BJ (cell line): ENCODE measurements around the gene SHISAL1. TPM values are rescaled to one million over a fixed set of nuclear protein-coding genes. Genes with fewer than 3 reads are reported as not detected.

Experiments
- CTCF ChIA-PET: fragments of 350-600 bp; formaldehyde crosslinking; extraction: SDS; loops from one replicate; lab custom pipeline; 2021; ENCODE audit warnings: antibody characterized with exemption, inconsistent platforms; lab: Yijun Ruan, JAX
- POLR2A ChIA-PET: fragments of 300-600 bp; sonication (Branson Sonifier 250); formaldehyde crosslinking; extraction: SDS; loops from one replicate; lab custom pipeline; 2021; ENCODE audit warnings: antibody characterized with exemption; lab: Charles Lee
- DNase-seq: peaks from one replicate; pipeline ENCODE4 v3.0.0-alpha.2; 2011; ENCODE audit warnings: low read depth
- H3K27me3 ChIP-seq: 2 replicates; pipeline ENCODE4 v1.6.0; 2011; ENCODE audit warnings: low read length; ENCODE audit not compliant: control insufficient read depth, insufficient read depth
- H3K36me3 ChIP-seq: 2 replicates; pipeline ENCODE4 v1.5.1; 2011; ENCODE audit warnings: low read length; ENCODE audit not compliant: control insufficient read depth, insufficient read depth
- H3K4me3 ChIP-seq: 2 replicates; pipeline ENCODE4 v1.5.1; 2011; ENCODE audit warnings: low read depth, mild to moderate bottlenecking, control low read depth, low read length
- CTCF ChIP-seq: IDR thresholded peaks from 2 replicates; pipeline ENCODE4 v1.5.1; 2011; ENCODE audit warnings: low read depth, mild to moderate bottlenecking, control low read depth, inconsistent platforms, low read length, moderate library complexity; ENCODE audit not compliant: insufficient read depth
- polyA plus RNA-seq: library from polyadenylated mRNA; depleted of rRNA; stranded (reverse); fragments of >200 nt; gene quantifications from 2 replicates; pipeline ENCODE4 v1.2.3, GENCODE V29; 2011

The SHISAL1 gene
- polyA plus RNA-seq, 1 experiment: 0.34 TPM

DNA sequence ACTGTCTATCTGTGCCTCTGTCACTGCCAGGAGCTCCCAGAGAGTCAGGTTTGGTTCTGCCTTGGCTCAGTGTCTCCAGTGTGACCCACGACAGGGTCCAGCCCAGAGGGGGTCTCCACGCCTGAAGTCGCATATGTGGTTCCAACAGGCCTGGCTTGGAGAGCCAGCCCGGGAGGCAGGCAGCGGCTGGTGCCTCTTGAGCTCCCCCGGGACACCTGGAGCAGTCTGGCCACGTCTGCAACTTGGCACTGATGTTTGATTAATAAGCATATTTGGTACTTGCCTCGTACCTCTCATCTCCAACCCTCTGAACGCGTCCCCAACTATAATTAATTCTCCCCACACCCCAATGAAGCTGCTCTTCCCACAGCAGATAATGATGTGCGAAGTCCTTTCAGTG, 31.7 kb upstream of the SHISAL1 start:
- Histone ChIP-seq H3K36me3 (no peaks in the 10 kb centered on the region), H3K4me3 (no peak overlapping the region), H3K27me3 (peaks cover 6% of the 10 kb centered on the region)
- DNase-seq: no peak
- TF ChIP-seq CTCF: no peak
- CTCF ChIA-PET: interaction anchor here (1.9 kb wide), 1 partner anchor 10 kb away, joined by 4 read pairs; no protein-coding TSS in a partner anchor
- POLR2A ChIA-PET: no interaction called here

DNA sequence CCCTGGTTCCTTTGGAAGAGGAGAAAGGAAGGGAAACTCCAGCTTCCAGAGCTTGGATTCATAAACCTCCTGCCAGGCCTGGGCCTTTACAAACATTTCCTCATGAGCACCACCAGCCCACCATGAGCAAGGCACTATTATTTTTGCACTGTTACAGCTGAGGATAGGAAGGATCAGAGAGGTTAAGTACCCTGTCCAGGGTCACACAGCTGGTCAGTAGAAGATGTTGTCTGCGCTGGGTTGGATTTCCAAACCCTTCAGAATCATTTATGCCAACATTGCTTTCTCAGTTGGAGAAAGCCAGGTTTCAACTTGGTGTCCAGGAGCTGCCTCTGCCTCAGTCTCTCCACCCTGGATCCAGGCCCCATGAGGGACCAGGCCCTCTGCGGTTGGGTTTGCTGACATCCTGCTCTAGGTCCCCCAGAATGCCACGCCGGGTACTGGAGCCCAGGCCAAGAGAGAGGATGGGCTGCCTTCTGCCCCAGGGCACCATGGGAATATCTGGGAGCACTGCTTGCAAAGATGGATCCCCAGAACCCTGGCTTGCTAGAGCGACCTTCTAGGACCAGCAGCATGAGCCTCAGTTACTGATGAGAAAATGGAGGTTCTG, 29.7 kb upstream of the SHISAL1 start:
- H3K4me3 ChIP-seq: no peak overlapping the region
- POLR2A ChIA-PET: no interaction called here
- peaks cover 3% of the 10 kb centered on the region; the same call in 1 of the 2 replicates for H3K27me3 ChIP-seq
- TF ChIP-seq CTCF: no peak
- CTCF ChIA-PET: interaction anchor here (1.2 to 2.4 kb wide), 2 partner anchors 18 to 349 kb away, joined by 4 to 9 read pairs; no protein-coding TSS in a partner anchor
- DNase-seq: no peak
- H3K36me3 ChIP-seq: no peaks in the 10 kb centered on the region

DNA sequence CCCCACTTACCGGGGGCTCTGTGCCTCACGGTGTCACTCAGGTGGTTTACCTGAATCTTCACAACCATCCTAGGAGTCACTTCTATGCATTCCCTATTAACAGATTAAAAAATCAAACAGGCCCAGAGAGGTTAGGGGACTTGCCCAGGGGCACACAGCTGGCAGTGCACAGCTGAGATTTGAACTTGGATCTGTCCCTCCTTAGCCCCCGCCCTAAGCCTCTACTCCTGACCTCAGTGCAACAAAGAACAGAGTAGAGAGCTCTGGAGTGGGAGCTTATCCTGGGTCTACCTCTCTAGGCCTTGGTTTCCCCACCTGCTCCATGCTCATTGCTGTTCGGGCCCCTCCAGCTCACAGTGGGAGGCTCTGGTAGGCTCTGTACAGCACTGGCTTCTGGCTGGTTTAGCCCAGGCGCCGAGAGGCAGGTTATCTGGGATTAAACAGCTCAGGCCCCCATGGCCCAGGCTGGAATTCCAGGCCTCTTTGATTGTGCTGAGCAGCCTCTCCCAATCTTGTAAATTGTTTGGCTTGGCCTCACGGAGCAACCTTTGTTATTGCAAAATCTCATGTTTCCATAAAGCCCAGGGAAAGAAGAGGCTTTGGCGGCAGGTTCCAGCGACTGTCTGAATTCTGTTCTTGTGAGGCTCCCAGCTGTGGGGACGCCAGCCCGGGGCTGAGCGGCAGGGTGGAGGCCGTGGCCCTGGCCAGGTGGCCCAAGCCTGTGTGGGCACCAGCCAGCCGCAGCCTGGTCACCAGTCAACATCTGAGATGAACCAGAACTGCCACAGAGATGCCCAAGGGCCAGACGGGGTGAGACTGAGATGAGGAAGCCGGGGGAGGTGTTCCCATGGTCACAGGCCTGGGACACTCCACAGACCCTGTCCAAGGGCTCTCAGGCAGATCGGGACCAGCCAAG, 28.9 kb upstream of the SHISAL1 start:
- CTCF ChIA-PET: interaction anchor here (1.1 to 2.4 kb wide), 4 partner anchors 9 to 348 kb away, joined by 3 to 9 read pairs (median 4); no protein-coding TSS in a partner anchor
- Histone ChIP-seq H3K27me3 (peaks cover 3% of the 10 kb centered on the region; the same call in 1 of the 2 replicates), H3K36me3 (no peaks in the 10 kb centered on the region), H3K4me3 (no peak overlapping the region)
- no peak for DNase-seq
- TF ChIP-seq CTCF: no peak
- POLR2A ChIA-PET: no interaction called here

- DNase-seq: no peak
- POLR2A ChIA-PET: no interaction called here
- CTCF ChIA-PET: interaction anchor here (1.1 to 2.4 kb wide), 3 partner anchors 10 to 347 kb away, joined by 3 to 9 read pairs (median 3); no protein-coding TSS in a partner anchor
- TF ChIP-seq CTCF: no peak
- Histone ChIP-seq H3K36me3 (no peaks in the 10 kb centered on the region), H3K27me3 (peaks cover 3% of the 10 kb centered on the region; the same call in 1 of the 2 replicates), H3K4me3 (no peak overlapping the region)
Measured at GRCh38 chr22:44340271-44341239, 27.8 kb upstream of the SHISAL1 start.
